IPS DF 6.9 (cell line): ENCODE results near the gene CRY1.
"Not testable (repeated sequence)": the region's sequence is repeated elsewhere in the genome, so short reads cannot be mapped to it uniquely, and the experiment has no call there.

Experiments used
- DNase-seq: peaks from one replicate; pipeline ENCODE4 v3.0.0-alpha.2; 2013; ENCODE audit warnings: low read depth, low spot score
- H3K27ac ChIP-seq: one replicate; pipeline ENCODE4 v1.5.1; 2013; ENCODE audit warnings: low read length, control low read depth
- H3K27me3 ChIP-seq: 2 replicates; pipeline ENCODE4 v1.6.1; 2013; ENCODE audit warnings: mild to moderate bottlenecking, low read length; ENCODE audit not compliant: control insufficient read depth, insufficient read depth
- H3K36me3 ChIP-seq: 2 replicates; pipeline ENCODE4 v1.6.1; 2013; ENCODE audit warnings: low read length; ENCODE audit not compliant: control insufficient read depth, insufficient read depth
- H3K4me1 ChIP-seq: 2 replicates; pipeline ENCODE4 v1.6.1; 2013; ENCODE audit warnings: low read length; ENCODE audit not compliant: control insufficient read depth, insufficient read depth
- H3K4me3 ChIP-seq: 2 replicates; pipeline ENCODE4 v1.5.1; 2013; ENCODE audit warnings: mild to moderate bottlenecking, low read length
- H3K9me3 ChIP-seq: 2 replicates; pipeline ENCODE4 v1.6.1; 2013; ENCODE audit warnings: low read length, inconsistent platforms; ENCODE audit not compliant: control insufficient read depth, insufficient read depth
- WGBS: extraction: QIAGEN DNeasy Blood & Tissue Kit; methylation state at CpG from one replicate; pipeline ENCODE4 v1.1.7; 2013; ENCODE audit warnings: mixed read lengths, missing lambda C conversion rate; ENCODE audit not compliant: insufficient read length, insufficient coverage; 5-methylcytosine and 5-hydroxymethylcytosine counted together

Gene CRY1

DNA sequence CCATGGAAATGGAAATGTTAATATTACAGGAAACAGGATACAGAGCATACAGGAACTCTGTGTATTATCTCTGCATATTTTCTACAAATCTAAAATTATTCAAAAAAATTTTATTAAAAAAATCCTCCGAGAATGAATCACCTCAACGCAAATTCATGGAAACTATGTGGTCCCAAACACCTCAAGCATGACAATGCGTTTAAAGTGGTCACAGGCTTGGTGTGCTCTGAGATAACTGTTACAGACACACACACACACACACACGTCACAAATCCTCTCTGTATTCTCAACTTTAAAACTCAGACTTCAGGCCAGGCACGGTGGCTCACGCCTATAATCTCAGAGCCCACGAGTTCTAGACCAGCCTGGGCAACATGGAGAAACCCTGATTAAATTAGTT, 61.1 kb downstream of the CRY1 start:
- no peak for DNase-seq
- Histone ChIP-seq H3K4me1 (no peaks in the 10 kb centered on the region), H3K27me3 (no peaks in the 10 kb centered on the region), H3K36me3 (no peaks in the 10 kb centered on the region), H3K27ac (no peak overlapping the region), H3K9me3 (no peaks in the 10 kb centered on the region), H3K4me3 (no peak overlapping the region)
- WGBS: no CpG with 5 or more reads among the region's 7 CpGs

DNA sequence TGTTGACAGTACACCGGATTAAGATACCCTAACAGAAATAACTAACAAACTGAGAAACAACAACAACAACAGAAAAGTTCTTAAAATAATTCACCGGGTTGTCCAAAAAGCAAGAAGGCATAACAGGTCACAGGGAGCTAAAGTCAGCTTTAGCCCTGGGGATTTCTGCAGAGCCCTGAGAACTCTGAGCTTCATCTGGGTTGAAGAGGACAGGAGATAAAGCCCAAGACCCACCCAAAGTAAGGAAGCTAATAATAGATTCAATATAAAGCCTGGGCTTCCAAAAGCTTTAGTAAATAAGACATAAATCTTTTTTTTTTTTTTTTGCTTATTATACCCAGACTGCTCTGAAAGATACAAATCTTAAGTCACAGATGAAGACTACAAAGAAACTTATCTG, 62.3 kb downstream of the CRY1 start:
- H3K27ac ChIP-seq: no peak overlapping the region
- no peaks in the 10 kb centered on the region for H3K4me1 ChIP-seq
- H3K9me3 ChIP-seq: no peaks in the 10 kb centered on the region
- no peak for DNase-seq
- no peaks in the 10 kb centered on the region for H3K36me3 ChIP-seq
- WGBS: no CpG with 5 or more reads among the region's 2 CpGs
- H3K27me3 ChIP-seq: no peaks in the 10 kb centered on the region
- H3K4me3 ChIP-seq: no peak overlapping the region

DNA sequence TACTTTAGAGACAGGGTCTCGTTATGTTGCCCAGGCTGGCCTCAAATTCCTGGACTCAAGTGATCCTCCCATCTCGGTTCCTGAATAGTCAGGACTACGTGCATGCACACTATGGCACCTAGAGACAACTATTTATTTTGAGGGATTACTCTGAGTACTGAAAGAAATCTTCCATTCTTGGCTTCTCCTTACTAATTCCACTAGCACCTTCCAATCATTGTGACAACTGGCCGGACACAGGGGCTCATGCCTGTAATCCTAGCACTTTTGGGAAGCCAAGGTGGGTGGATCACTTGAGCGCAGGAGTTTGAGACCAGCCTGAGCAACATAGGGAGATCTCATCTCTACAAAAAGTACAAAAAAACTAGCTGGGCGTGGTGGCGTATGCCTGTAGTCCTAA, 64.3 kb downstream of the CRY1 start:
- 0 out of 2 replicates have a peak, but pooled peaks cover 2% of the 10 kb centered on the region for H3K4me1 ChIP-seq
- no peak overlapping the region for H3K4me3 ChIP-seq
- no peaks in the 10 kb centered on the region for H3K36me3 ChIP-seq
- H3K27me3 ChIP-seq: no peaks in the 10 kb centered on the region
- no CpG with 5 or more reads among the region's 7 CpGs for WGBS
- no peaks in the 10 kb centered on the region for H3K9me3 ChIP-seq
- DNase-seq: no peak
- H3K27ac ChIP-seq: no peak overlapping the region

DNA sequence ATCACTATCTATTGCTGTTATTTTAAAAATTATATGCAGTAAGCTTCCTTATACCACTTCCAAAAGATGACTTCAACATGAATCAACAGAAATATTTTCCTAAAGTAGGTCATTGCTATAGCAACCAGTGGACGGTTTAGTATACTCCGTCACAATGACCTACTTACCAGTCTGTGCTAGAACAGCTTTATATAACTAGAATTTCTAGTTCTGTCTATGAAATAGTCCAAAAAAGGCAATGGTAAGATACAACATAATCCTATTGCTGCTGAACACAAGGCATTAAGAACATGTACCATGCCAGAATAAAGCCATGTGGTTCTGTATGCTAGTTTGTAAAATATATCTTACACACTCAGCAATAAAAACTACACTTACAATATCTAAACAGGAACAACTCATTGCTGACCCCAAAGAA, 65.7 kb downstream of the CRY1 start:
- Histone ChIP-seq H3K4me1 (0 out of 2 replicates have a peak, but pooled peaks cover 2% of the 10 kb centered on the region), H3K9me3 (no peaks in the 10 kb centered on the region), H3K4me3 (no peak overlapping the region), H3K27ac (no peak overlapping the region), H3K36me3 (no peaks in the 10 kb centered on the region), H3K27me3 (no peaks in the 10 kb centered on the region)
- no CpG with 5 or more reads among the region's 2 CpGs for WGBS
- no peak for DNase-seq

DNA sequence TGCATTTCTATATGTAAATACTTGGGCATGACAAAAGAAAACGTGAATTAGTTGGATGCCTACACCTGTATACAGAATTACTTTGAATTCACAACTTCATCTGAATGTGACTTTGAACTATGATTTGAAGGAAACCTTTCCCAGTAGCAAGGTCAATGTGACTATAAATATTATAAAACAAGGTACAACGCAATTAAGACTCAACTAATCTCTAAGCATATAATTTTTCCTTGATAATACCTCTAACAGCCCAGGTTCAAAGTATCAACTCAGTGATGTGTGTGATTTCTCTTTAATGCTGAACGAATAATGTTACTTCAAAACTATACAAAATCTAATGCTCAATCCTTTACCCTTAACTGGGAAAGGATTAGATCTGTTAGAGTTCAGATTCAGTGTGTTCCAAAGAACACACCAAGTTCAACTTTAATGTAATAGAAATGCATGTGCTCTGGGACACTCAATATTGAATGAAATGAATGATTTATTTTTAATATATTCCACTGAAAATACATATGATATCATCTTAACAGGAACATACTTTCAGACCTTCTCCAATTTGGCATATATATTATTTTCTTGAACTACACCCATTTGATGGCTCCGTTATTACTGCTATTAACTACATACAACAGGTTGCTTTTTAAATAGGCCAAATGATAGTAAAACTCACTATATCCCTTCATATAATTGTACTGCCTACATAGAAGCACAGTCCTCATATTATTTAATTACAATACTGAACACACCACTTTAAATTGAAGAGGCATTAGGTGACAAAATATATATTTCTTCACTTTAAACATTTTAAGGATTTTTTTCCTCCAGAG, 66.3 kb downstream of the CRY1 start:
- H3K36me3 ChIP-seq: no peaks in the 10 kb centered on the region
- no peak overlapping the region for H3K4me3 ChIP-seq
- no peak for DNase-seq
- 0 out of 2 replicates have a peak, but pooled peaks cover 2% of the 10 kb centered on the region for H3K4me1 ChIP-seq
- WGBS: no CpG with 5 or more reads among the region's 4 CpGs
- no peaks in the 10 kb centered on the region for H3K9me3 ChIP-seq
- no peak overlapping the region for H3K27ac ChIP-seq
- no peaks in the 10 kb centered on the region for H3K27me3 ChIP-seq

DNA sequence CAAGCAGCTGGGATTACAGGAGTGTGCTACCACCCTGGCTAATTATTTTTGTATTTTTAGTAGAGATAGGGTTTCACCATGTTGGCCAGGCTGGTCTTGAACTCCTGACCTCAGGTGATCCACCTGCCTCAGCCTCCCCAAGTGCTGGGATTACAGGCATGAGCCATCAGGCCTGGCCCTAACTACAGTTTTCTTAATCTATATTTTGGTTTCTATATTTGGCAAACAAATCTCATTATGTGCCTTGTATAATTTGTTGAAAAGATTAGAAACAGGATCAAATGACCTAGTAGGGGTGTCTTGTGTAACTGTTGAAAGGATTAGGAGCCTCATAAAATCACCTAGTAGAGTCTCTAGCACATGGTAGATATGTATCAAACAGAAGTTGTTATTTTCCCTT, 67.0 kb downstream of the CRY1 start:
- not testable (repeated sequence) for H3K27ac ChIP-seq, H3K36me3 ChIP-seq, H3K4me3 ChIP-seq, H3K27me3 ChIP-seq, H3K4me1 ChIP-seq, DNase-seq, H3K9me3 ChIP-seq

DNA sequence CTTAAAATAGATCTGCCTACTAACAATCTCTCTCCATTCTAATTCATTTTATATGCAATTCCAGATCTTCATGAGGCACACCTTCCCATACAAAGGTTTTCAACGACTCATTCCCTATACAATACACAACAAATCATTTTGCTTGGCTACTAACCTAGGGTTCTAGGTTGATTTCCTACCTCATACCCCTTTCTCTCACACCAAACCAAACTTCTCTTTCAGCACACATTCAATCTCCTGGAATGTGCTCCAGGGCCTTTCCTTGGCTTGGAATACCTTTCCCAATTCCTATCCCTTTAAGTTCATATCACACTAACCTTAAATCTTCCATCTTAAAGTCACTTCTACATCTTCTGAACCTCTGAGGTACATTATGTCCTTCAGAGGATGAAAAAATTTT, 67.7 kb downstream of the CRY1 start:
- Histone ChIP-seq H3K4me1 (0 out of 2 replicates have a peak, but pooled peaks cover 2% of the 10 kb centered on the region), H3K4me3 (no peak overlapping the region), H3K36me3 (no peaks in the 10 kb centered on the region), H3K27ac (no peak overlapping the region), H3K27me3 (no peaks in the 10 kb centered on the region), H3K9me3 (no peaks in the 10 kb centered on the region)
- WGBS: 100% methylated on average over 1 of the region's 1 CpG
- no peak for DNase-seq

DNA sequence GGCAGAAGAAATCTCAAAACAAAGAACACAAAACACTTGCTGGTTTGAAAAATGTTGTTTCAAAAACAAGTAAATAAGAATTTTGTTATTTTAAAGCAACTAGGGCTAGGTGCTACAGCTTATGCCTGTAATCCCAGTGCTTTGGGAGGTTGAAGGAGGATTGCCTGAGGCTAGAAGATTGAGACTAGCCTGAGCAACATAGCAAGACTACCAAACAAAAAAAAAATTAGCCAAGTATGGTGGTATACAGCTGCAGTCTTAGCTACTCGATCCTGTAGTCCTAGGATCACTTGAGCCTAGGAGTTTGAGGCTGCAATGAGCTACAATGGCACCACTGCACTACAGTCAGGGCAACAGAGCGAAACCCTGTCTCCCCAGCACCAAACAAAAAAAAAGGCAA, 73.8 kb downstream of the CRY1 start:
- no CpG with 5 or more reads among the region's 2 CpGs for WGBS
- Histone ChIP-seq H3K4me3 (no peak overlapping the region), H3K36me3 (no peaks in the 10 kb centered on the region), H3K9me3 (no peaks in the 10 kb centered on the region), H3K4me1 (no peaks in the 10 kb centered on the region), H3K27ac (no peak overlapping the region), H3K27me3 (no peaks in the 10 kb centered on the region)
- no peak for DNase-seq

DNA sequence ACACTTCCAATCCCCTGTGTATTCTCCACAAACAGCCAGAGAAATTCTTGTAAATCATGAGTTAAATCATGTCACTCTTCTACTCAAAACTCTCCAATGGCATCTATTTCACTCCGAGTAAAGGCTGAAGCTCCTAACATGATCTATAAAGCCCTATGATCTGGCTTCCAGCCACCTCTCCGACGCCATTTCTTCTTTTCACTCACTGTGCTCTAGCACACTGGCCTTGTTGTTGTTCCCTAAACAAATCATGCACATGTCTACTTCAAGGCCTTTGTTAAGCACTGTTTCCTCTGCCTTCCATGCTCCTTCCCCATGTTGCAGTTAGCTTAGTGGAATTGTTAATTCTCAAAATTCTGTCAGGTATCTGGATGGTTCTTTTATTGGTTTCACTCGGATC, 76.3 kb downstream of the CRY1 start:
- H3K4me1 ChIP-seq: no peaks in the 10 kb centered on the region
- DNase-seq: no peak
- H3K27ac ChIP-seq: no peak overlapping the region
- no peaks in the 10 kb centered on the region for H3K9me3 ChIP-seq
- H3K36me3 ChIP-seq: no peaks in the 10 kb centered on the region
- H3K4me3 ChIP-seq: no peak overlapping the region
- no peaks in the 10 kb centered on the region for H3K27me3 ChIP-seq
- no CpG with 5 or more reads among the region's 4 CpGs for WGBS

DNA sequence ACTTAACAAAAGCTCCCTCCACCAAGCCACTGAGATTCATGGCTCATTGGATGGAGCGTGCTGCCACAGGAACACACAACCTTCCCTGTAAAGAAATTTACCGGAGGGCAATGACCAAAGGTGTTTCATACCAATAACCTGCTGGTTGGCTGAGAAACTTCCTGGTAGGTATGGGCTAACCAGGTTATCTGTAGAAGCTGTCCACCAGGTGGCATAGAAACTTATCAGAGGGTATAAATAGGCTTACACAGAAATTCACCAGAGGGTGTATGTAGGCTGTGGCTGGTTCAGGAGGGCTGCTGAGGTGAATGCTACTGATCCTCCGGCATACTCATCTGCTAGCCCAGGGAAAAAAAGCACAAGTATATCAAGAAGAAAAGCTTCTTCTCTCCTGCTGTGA, 79.3 kb downstream of the CRY1 start:
- Histone ChIP-seq H3K36me3 (no peaks in the 10 kb centered on the region), H3K4me1 (no peaks in the 10 kb centered on the region), H3K27ac (no peak overlapping the region), H3K27me3 (no peaks in the 10 kb centered on the region), H3K9me3 (no peaks in the 10 kb centered on the region), H3K4me3 (no peak overlapping the region)
- no peak for DNase-seq
- no CpG with 5 or more reads among the region's 3 CpGs for WGBS
